ENCODE measurements around the gene APOA4. TPM values are rescaled to one million over a fixed set of nuclear protein-coding genes. Genes with fewer than 3 reads are reported as not detected.

Gene APOA4
- total and polyA plus RNA-seq, 2 of the 13 experiments (the other 11 are each of a cell fraction or from before 2014, with no cell fraction given), result 3.8 to 7.2 TPM

DNA sequence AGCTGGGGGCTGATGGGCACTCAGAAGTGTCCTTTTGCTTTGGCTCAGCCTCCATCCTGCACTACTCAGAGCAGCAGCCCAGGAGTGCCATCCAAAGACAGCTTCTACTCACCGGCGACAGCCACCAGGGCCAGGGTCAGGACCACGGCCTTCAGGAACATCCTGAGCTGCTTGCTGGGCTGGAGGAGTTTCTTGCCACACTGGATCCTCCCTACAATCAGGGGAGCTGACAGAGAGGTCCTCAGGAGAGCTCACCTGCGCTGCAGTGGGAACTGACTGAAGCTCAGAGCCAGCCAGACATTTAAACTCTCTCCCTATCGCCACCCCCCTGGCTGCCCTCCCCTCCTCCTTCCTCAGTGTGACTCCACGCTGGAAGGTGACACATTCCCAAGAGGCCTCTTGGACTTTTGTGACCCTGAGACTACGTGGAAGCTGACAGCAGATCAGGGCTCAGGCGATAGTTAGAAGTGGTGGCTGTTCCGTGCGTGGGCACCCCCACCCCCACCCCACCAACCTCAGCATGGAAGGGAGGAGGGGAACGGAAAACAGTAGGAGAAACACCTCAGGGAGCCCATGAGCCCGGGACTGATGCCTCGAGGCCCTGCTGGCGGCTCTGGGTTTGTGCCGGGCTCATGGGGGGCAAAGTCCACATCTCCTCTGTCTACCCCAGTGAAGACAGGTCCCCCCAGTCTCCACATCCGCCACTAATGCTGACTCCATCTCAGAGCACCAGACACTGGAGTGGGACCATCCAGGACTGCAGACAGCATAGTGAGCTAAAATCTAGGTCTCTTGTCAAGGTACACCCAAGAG lies at the start of gene APOA4 (continued):
- 0 out of 4 replicates have a peak, but pooled peaks of 1 of the 2 experiments have one; percentile 18 for TF ChIP-seq EP300 (IDR thresholded peaks at IDR 0.05; ENCODE audit: low read depth in 2 of 2, low read length in 2 of 2)
- no peak for TF ChIP-seq EP300 (CRISPR knock-in tag; IDR thresholded peaks at IDR 0.05; ENCODE audit: borderline replicate concordance)
- TF ChIP-seq, protein P1, sequence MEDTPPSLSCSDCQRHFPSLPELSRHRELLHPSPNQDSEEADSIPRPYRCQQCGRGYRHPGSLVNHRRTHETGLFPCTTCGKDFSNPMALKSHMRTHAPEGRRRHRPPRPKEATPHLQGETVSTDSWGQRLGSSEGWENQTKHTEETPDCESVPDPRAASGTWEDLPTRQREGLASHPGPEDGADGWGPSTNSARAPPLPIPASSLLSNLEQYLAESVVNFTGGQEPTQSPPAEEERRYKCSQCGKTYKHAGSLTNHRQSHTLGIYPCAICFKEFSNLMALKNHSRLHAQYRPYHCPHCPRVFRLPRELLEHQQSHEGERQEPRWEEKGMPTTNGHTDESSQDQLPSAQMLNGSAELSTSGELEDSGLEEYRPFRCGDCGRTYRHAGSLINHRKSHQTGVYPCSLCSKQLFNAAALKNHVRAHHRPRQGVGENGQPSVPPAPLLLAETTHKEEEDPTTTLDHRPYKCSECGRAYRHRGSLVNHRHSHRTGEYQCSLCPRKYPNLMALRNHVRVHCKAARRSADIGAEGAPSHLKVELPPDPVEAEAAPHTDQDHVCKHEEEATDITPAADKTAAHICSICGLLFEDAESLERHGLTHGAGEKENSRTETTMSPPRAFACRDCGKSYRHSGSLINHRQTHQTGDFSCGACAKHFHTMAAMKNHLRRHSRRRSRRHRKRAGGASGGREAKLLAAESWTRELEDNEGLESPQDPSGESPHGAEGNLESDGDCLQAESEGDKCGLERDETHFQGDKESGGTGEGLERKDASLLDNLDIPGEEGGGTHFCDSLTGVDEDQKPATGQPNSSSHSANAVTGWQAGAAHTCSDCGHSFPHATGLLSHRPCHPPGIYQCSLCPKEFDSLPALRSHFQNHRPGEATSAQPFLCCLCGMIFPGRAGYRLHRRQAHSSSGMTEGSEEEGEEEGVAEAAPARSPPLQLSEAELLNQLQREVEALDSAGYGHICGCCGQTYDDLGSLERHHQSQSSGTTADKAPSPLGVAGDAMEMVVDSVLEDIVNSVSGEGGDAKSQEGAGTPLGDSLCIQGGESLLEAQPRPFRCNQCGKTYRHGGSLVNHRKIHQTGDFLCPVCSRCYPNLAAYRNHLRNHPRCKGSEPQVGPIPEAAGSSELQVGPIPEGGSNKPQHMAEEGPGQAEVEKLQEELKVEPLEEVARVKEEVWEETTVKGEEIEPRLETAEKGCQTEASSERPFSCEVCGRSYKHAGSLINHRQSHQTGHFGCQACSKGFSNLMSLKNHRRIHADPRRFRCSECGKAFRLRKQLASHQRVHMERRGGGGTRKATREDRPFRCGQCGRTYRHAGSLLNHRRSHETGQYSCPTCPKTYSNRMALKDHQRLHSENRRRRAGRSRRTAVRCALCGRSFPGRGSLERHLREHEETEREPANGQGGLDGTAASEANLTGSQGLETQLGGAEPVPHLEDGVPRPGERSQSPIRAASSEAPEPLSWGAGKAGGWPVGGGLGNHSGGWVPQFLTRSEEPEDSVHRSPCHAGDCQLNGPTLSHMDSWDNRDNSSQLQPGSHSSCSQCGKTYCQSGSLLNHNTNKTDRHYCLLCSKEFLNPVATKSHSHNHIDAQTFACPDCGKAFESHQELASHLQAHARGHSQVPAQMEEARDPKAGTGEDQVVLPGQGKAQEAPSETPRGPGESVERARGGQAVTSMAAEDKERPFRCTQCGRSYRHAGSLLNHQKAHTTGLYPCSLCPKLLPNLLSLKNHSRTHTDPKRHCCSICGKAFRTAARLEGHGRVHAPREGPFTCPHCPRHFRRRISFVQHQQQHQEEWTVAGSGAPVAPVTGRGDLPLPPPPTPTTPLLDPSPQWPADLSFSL (CRISPR knock-in tag; IDR thresholded peaks at IDR 0.05), result 0 out of 2 replicates have a peak, but pooled peaks have one; percentile 24
- TF ChIP-seq HNF4G (IDR thresholded peaks at IDR 0.05; ENCODE audit: borderline replicate concordance, low read depth, low read length), result peak; percentile 52; the same call in 1 of the 2 replicates
- no peak for TF ChIP-seq HNF4G (CRISPR knock-in tag; IDR thresholded peaks at IDR 0.05; ENCODE audit: borderline replicate concordance, low read depth)
- no peak for TF ChIP-seq TGIF2 (CRISPR knock-in tag; IDR thresholded peaks at IDR 0.05)
- 0 out of 2 replicates have a peak, but pooled peaks have one; percentile 22 for TF ChIP-seq GATAD2A (CRISPR knock-in tag; IDR thresholded peaks at IDR 0.05)
- TF ChIP-seq SOX6 (IDR thresholded peaks at IDR 0.05), result no peak
- no peak for TF ChIP-seq SOX6 (CRISPR knock-in tag; IDR thresholded peaks at IDR 0.05)
- no peak for TF ChIP-seq FOXA1 (IDR thresholded peaks at IDR 0.05)
- no peak for TF ChIP-seq FOXA1 (CRISPR knock-in tag; IDR thresholded peaks at IDR 0.05)
- TF ChIP-seq ZNF792 (CRISPR knock-in tag; IDR thresholded peaks at IDR 0.05), result no peak
- TF ChIP-seq HES4 (CRISPR knock-in tag; IDR thresholded peaks at IDR 0.05; ENCODE audit: borderline replicate concordance), result peak; percentile 55; the same call in 1 of the 2 replicates
- TF ChIP-seq THAP11 (CRISPR knock-in tag; IDR thresholded peaks at IDR 0.05), result no peak
- no peak for TF ChIP-seq FOXP1 (IDR thresholded peaks at IDR 0.05)
- TF ChIP-seq FOXP1 (CRISPR knock-in tag; IDR thresholded peaks at IDR 0.05), result no peak
- TF ChIP-seq, protein P2, sequence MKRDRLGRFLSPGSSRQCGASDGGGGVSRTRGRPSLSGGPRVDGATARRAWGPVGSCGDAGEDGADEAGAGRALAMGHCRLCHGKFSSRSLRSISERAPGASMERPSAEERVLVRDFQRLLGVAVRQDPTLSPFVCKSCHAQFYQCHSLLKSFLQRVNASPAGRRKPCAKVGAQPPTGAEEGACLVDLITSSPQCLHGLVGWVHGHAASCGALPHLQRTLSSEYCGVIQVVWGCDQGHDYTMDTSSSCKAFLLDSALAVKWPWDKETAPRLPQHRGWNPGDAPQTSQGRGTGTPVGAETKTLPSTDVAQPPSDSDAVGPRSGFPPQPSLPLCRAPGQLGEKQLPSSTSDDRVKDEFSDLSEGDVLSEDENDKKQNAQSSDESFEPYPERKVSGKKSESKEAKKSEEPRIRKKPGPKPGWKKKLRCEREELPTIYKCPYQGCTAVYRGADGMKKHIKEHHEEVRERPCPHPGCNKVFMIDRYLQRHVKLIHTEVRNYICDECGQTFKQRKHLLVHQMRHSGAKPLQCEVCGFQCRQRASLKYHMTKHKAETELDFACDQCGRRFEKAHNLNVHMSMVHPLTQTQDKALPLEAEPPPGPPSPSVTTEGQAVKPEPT (CRISPR knock-in tag; IDR thresholded peaks at IDR 0.05; ENCODE audit: low read depth), result no peak
- TF ChIP-seq ZNF530 (CRISPR knock-in tag; IDR thresholded peaks at IDR 0.05; ENCODE audit: low read depth), result no peak
- peak; percentile 47 for TF ChIP-seq XRCC5 (optimal IDR thresholded peaks at IDR 0.05; ENCODE audit: low read length)
- TF ChIP-seq HNRNPH1 (optimal IDR thresholded peaks at IDR 0.05; ENCODE audit: low read depth, low read length), result no peak
- TF ChIP-seq, protein P3, sequence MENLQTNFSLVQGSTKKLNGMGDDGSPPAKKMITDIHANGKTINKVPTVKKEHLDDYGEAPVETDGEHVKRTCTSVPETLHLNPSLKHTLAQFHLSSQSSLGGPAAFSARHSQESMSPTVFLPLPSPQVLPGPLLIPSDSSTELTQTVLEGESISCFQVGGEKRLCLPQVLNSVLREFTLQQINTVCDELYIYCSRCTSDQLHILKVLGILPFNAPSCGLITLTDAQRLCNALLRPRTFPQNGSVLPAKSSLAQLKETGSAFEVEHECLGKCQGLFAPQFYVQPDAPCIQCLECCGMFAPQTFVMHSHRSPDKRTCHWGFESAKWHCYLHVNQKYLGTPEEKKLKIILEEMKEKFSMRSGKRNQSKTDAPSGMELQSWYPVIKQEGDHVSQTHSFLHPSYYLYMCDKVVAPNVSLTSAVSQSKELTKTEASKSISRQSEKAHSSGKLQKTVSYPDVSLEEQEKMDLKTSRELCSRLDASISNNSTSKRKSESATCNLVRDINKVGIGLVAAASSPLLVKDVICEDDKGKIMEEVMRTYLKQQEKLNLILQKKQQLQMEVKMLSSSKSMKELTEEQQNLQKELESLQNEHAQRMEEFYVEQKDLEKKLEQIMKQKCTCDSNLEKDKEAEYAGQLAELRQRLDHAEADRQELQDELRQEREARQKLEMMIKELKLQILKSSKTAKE (CRISPR knock-in tag; IDR thresholded peaks at IDR 0.05; ENCODE audit: borderline replicate concordance), result no peak

Data from HepG2 (cell line).